PC-9 (cell line): ENCODE results near the gene CNIH3.

Experiments used
- EZH2 ChIP-seq: fragments of 200-600 bp; sonication (generic); IDR thresholded peaks from 2 replicates; pipeline ENCODE4 v1.8.0; 2017; ENCODE audit warnings: antibody characterized with exemption, low read depth
- TF ChIP-seq, protein P1 (sequence below): fragments of 200-600 bp; sonication (generic); conservative IDR thresholded peaks from 2 replicates; pipeline ENCODE4 v1.6.1; 2017; ENCODE audit warnings: mixed run types, antibody characterized with exemption, mild to moderate bottlenecking, moderate library complexity

DNA sequence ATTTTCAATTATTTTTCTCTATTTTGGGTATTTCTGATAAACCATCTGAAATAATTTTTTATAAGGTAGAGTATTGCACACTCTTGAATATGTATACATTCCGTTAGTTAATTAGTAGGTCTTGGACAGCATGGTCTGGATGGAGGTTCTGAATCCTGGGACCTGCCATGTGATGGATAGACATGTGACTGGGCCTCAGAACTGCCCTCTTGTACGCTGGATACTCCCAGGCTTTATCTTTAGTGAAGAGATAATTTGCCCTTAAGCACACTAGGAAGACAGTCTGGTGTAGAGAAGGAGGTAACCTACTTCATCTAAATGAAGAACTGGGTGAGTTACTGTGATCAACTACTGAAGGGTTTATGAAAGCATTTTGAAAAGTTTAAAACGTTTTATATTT is 48.9 kb downstream of the CNIH3 start:
- TF ChIP-seq, protein P1, sequence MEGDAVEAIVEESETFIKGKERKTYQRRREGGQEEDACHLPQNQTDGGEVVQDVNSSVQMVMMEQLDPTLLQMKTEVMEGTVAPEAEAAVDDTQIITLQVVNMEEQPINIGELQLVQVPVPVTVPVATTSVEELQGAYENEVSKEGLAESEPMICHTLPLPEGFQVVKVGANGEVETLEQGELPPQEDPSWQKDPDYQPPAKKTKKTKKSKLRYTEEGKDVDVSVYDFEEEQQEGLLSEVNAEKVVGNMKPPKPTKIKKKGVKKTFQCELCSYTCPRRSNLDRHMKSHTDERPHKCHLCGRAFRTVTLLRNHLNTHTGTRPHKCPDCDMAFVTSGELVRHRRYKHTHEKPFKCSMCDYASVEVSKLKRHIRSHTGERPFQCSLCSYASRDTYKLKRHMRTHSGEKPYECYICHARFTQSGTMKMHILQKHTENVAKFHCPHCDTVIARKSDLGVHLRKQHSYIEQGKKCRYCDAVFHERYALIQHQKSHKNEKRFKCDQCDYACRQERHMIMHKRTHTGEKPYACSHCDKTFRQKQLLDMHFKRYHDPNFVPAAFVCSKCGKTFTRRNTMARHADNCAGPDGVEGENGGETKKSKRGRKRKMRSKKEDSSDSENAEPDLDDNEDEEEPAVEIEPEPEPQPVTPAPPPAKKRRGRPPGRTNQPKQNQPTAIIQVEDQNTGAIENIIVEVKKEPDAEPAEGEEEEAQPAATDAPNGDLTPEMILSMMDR = no peak
- no peak for TF ChIP-seq EZH2
